ENCODE measurements around the gene TFEC.
"Not testable (repeated sequence)": the region's sequence is repeated elsewhere in the genome, so short reads cannot be mapped to it uniquely, and the experiment has no call there.

Gene TFEC, protein sequence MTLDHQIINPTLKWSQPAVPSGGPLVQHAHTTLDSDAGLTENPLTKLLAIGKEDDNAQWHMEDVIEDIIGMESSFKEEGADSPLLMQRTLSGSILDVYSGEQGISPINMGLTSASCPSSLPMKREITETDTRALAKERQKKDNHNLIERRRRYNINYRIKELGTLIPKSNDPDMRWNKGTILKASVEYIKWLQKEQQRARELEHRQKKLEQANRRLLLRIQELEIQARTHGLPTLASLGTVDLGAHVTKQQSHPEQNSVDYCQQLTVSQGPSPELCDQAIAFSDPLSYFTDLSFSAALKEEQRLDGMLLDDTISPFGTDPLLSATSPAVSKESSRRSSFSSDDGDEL

GRCh38 chr7:116030651-116031276 lies at the start of gene TFEC:
Gene TFEC, minus strand, starts transcription at chr7:116030763. Its CDS starts 46,322 bp downstream, at chr7:115984441.
- no peaks in the 10 kb centered on the region for H3K36me3 Mint-ChIP-seq (ENCODE audit: low read depth)
- no peak within 1 kb of the TSS for H3K4me3 Mint-ChIP-seq
- no peaks in the 10 kb centered on the region for H3K9me3 Mint-ChIP-seq
- H3K4me1 Mint-ChIP-seq (ENCODE audit: low read depth), result no peaks in the 10 kb centered on the region
- H3K27me3 Mint-ChIP-seq (ENCODE audit: low read depth), result peaks cover 8% of the 10 kb centered on the region
- H3K27ac Mint-ChIP-seq, result no peak within 1 kb of the TSS

- H3K36me3 Mint-ChIP-seq (ENCODE audit: low read depth), result no peaks in the 10 kb centered on the region
- no peaks in the 10 kb centered on the region for H3K9me3 Mint-ChIP-seq
- H3K4me3 Mint-ChIP-seq, result no peak overlapping the region
- H3K27me3 Mint-ChIP-seq (ENCODE audit: low read depth), result no peaks in the 10 kb centered on the region
- no peaks in the 10 kb centered on the region for H3K4me1 Mint-ChIP-seq (ENCODE audit: low read depth)
- H3K27ac Mint-ChIP-seq, result no peak overlapping the region
These were observed 45.0 kb upstream of the TFEC start for GRCh38 chr7:116075351-116076145.

GRCh38 chr7:116071629-116072028 lies 41.1 kb upstream of the TFEC start:
- no peak overlapping the region for H3K27ac Mint-ChIP-seq
- no peaks in the 10 kb centered on the region for H3K4me1 Mint-ChIP-seq (ENCODE audit: low read depth)
- no peaks in the 10 kb centered on the region for H3K36me3 Mint-ChIP-seq (ENCODE audit: low read depth)
- no peaks in the 10 kb centered on the region for H3K9me3 Mint-ChIP-seq
- H3K4me3 Mint-ChIP-seq, result no peak overlapping the region
- no peaks in the 10 kb centered on the region for H3K27me3 Mint-ChIP-seq (ENCODE audit: low read depth)

DNA sequence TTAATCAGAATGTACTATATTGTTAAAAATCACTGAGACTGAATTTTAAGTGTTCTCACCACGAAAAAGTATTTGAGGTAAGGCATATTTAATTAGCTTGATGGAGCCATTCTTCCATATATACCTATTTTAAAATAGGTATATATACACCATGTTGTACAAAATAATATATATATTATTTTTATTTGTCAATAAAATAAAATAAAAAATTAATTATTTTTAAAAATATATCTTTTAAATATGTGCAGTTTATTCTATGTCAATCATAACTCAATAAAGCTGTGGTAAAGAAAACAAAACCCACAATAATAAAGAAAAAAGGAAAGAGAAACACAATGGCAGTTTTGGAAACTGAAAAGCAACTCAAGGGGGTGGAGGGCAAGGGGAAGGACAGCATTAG lies 33.6 kb upstream of the TFEC start:
- H3K36me3 Mint-ChIP-seq (ENCODE audit: low read depth), result no peaks in the 10 kb centered on the region
- H3K9me3 Mint-ChIP-seq, result no peaks in the 10 kb centered on the region
- no peak overlapping the region for H3K4me3 Mint-ChIP-seq
- H3K4me1 Mint-ChIP-seq (ENCODE audit: low read depth), result no peaks in the 10 kb centered on the region
- H3K27me3 Mint-ChIP-seq (ENCODE audit: low read depth), result no peaks in the 10 kb centered on the region
- no peak overlapping the region for H3K27ac Mint-ChIP-seq

DNA sequence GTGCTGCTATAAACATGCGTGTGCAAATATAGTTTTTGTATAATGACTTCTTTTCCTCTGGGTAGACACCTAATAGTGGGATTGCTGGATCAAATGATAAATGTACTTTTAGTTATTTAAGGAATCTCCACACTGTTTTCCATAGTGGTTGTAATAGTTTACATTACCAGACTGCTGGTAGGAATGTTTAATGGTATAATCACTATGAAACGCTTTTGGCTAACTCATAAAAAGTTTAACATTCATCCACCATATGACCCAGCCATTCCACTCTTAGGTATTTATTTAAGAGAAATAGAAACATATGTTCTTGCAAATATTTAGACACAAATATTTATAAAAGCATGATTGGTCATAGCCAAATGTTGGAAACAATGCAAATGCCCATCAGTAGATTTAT lies 32.1 kb upstream of the TFEC start:
- no peak overlapping the region for H3K4me3 Mint-ChIP-seq
- H3K36me3 Mint-ChIP-seq (ENCODE audit: low read depth), result no peaks in the 10 kb centered on the region
- no peaks in the 10 kb centered on the region for H3K4me1 Mint-ChIP-seq (ENCODE audit: low read depth)
- H3K9me3 Mint-ChIP-seq, result no peaks in the 10 kb centered on the region
- H3K27me3 Mint-ChIP-seq (ENCODE audit: low read depth), result no peaks in the 10 kb centered on the region
- H3K27ac Mint-ChIP-seq, result no peak overlapping the region

DNA sequence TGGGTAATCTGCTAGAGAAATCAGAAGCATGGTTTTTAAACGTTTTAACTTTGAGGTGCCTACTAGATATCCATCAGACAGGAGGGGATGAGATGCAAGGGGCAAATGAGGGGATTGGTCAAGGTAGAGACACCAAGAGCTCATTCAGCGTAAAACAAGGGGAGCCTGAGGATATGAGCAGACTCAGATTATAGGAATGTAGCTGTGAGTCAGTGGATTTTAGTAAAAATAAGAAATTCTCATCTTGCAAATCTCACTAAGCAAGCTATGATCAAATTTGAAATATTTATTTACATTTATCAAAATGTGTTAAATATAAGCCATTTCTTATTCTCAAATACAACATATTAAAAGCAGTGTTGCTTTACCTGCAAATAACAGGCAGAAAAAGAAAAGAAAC lies 21.4 kb upstream of the TFEC start:
- no peak overlapping the region for H3K4me3 Mint-ChIP-seq
- no peaks in the 10 kb centered on the region for H3K4me1 Mint-ChIP-seq (ENCODE audit: low read depth)
- no peaks in the 10 kb centered on the region for H3K36me3 Mint-ChIP-seq (ENCODE audit: low read depth)
- H3K9me3 Mint-ChIP-seq, result no peaks in the 10 kb centered on the region
- no peaks in the 10 kb centered on the region for H3K27me3 Mint-ChIP-seq (ENCODE audit: low read depth)
- no peak overlapping the region for H3K27ac Mint-ChIP-seq

DNA sequence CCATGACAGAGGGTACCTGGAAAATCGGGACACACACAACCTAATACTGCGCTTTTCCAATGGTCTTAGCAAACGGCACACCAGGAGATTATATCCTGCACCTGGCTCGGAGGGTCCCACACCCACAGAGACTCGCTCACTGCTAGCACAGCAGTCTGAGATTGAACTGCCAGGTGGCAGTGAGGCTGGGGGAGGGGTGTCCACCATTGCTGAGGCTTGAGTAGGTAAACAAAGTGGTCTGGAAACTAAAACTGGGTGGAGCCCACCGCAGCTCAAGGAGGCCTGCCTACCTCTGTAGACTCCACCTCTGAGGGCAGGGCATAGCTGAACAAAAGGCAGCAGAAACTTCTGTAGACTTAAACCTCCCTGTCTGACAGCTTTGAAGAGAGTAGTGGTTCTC lies 16.7 kb upstream of the TFEC start:
- H3K36me3 Mint-ChIP-seq (ENCODE audit: low read depth); H3K4me3 Mint-ChIP-seq; H3K27me3 Mint-ChIP-seq (ENCODE audit: low read depth); H3K4me1 Mint-ChIP-seq (ENCODE audit: low read depth); H3K9me3 Mint-ChIP-seq; H3K27ac Mint-ChIP-seq: not testable (repeated sequence)

DNA sequence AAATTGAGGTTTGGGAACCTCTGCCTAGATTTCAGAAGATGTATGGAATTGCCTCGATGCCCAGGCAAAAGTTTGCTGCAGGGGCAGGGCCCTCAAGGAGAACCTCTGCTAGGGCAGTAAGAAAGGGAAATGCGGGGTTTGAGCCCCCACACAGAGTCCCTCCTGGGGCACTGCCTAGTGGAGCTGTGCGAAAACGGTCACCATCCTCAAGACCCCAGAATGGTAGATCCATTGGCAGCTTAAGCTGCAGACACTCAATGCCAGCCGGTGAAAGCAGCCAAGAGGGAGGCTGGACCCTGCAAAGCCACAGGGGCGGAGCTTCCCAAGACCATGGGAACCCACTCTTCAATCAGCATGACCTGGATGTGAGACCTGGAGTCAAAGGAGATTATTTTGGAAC lies 15.0 kb upstream of the TFEC start:
- no peaks in the 10 kb centered on the region for H3K9me3 Mint-ChIP-seq
- no peak overlapping the region for H3K27ac Mint-ChIP-seq
- no peak overlapping the region for H3K4me3 Mint-ChIP-seq
- no peaks in the 10 kb centered on the region for H3K4me1 Mint-ChIP-seq (ENCODE audit: low read depth)
- H3K27me3 Mint-ChIP-seq (ENCODE audit: low read depth), result no peaks in the 10 kb centered on the region
- no peaks in the 10 kb centered on the region for H3K36me3 Mint-ChIP-seq (ENCODE audit: low read depth)

DNA sequence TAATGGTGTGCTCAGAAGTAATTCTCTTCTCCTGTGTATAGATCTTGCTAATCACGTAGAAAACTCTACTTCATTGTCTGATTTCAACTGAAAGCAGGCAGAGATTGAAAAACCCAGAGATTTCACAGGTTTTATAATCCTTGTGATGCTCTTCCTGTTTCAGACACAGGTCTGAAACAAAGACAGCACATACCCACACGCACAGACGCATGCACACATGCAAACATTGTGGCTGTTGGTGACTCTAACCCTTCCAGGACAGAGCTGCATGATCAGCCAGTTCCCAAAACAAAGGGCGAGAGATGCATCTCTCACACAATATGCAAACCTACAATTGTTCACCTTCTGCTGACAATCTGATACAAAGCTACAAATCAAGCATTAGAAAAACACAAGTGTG lies 11.1 kb upstream of the TFEC start:
- Mint-ChIP-seq H3K9me3 (no peaks in the 10 kb centered on the region), H3K36me3 (ENCODE audit: low read depth) (no peaks in the 10 kb centered on the region), H3K4me1 (ENCODE audit: low read depth) (no peaks in the 10 kb centered on the region), H3K27me3 (ENCODE audit: low read depth) (no peaks in the 10 kb centered on the region), H3K27ac (no peak overlapping the region), H3K4me3 (no peak overlapping the region)

DNA sequence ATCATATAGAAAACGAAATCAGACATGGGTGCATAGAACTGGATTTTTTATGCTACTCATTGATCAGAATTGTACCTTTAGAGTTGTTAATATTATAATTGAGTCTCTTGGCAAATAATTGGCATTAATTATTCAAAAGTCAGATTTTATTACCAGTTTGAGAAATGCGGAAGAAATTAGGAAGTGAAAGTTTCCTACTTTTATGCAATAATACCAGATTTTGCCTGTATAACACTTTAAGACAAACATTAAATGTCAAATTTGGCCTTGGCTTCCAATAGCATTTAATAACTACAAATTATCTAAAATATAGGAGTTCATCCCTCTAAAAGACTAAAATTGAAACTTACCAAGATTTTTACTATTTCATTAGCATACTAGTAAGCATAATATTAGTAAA lies 6.8 kb upstream of the TFEC start:
- no peaks in the 10 kb centered on the region for H3K4me1 Mint-ChIP-seq (ENCODE audit: low read depth)
- H3K36me3 Mint-ChIP-seq (ENCODE audit: low read depth), result no peaks in the 10 kb centered on the region

DNA sequence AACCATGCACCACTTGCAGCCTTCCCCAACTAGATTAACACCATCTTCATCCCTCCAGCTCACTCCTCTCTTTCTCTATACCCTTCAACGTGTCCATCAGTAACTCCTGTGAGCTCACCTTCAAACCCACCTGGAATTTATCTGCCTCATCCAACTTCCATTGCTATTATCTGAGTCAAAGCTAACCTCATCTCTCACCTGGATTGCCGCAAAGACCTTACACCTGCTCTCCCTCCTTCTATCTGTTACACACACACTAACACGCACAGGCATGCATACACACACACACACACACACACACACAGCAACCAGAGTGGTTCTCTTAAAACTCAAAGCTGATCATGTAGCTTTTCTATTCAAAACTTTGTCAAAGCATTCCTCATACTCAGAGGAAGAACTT lies 3.8 kb upstream of the TFEC start:
- Mint-ChIP-seq H3K27ac (no peak overlapping the region), H3K36me3 (ENCODE audit: low read depth) (no peaks in the 10 kb centered on the region), H3K4me1 (ENCODE audit: low read depth) (no peaks in the 10 kb centered on the region), H3K9me3 (no peaks in the 10 kb centered on the region), H3K27me3 (ENCODE audit: low read depth) (peaks cover 5% of the 10 kb centered on the region), H3K4me3 (no peak overlapping the region)

More for the DNA sequence above, 6.8 kb upstream of the TFEC start:
- H3K27me3 Mint-ChIP-seq (ENCODE audit: low read depth), result no peaks in the 10 kb centered on the region
- no peak overlapping the region for H3K27ac Mint-ChIP-seq
- no peaks in the 10 kb centered on the region for H3K9me3 Mint-ChIP-seq
- H3K4me3 Mint-ChIP-seq, result no peak overlapping the region

DNA sequence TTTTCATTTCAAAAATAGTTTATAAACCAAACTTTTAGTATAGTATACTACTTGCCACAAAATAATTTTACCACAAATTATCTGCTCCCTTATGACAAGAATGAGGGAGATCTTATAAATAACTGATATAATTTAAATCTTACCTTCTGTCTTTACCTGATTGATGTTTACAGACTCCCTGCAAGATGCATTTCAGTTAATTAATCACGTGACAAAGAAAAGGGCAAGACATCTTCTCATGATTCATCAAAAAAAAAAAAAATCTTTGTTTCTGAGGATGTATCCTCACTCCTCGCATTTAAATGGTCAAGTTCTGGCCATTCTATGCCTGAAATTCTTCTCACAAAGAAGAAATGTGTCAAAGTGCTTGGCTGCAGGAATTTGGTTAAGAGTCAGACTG lies 2.3 kb upstream of the TFEC start:
- Mint-ChIP-seq H3K27ac (no peak overlapping the region), H3K27me3 (ENCODE audit: low read depth) (peaks cover 8% of the 10 kb centered on the region), H3K4me3 (no peak overlapping the region), H3K4me1 (ENCODE audit: low read depth) (no peaks in the 10 kb centered on the region), H3K9me3 (no peaks in the 10 kb centered on the region), H3K36me3 (ENCODE audit: low read depth) (no peaks in the 10 kb centered on the region)

GRCh38 chr7:116028787-116029186 lies 1.8 kb downstream of the TFEC start:
- no peak overlapping the region for H3K27ac Mint-ChIP-seq

DNA sequence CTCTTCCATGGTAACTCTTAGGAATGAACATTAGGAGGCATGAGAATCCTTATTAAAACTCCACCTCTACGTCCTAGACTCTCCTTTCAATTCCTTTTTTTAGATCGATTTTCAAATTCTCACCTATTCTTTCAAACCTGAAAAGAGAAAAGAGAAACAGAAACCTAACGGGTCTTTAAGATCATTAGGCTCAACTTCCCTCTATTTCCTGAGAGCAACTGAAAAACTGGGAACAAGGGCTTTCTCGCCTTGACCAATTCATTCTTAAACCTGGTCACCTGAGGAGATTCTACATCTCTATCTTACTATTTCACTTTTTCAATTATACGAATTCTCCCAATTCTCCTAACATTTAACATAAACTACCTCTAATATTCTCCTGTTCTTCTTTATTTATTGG lies 2.8 kb downstream of the TFEC start:
- no peak overlapping the region for H3K4me3 Mint-ChIP-seq
- no peaks in the 10 kb centered on the region for H3K36me3 Mint-ChIP-seq (ENCODE audit: low read depth)

More at GRCh38 chr7:116028787-116029186, 1.8 kb downstream of the TFEC start:
- Mint-ChIP-seq H3K27me3 (ENCODE audit: low read depth) (peaks cover 8% of the 10 kb centered on the region), H3K4me1 (ENCODE audit: low read depth) (no peaks in the 10 kb centered on the region), H3K36me3 (ENCODE audit: low read depth) (no peaks in the 10 kb centered on the region), H3K4me3 (no peak overlapping the region), H3K9me3 (no peaks in the 10 kb centered on the region)

More for the DNA sequence above, 2.8 kb downstream of the TFEC start:
- no peaks in the 10 kb centered on the region for H3K4me1 Mint-ChIP-seq (ENCODE audit: low read depth)
- H3K27me3 Mint-ChIP-seq (ENCODE audit: low read depth), result peaks cover 8% of the 10 kb centered on the region
- no peaks in the 10 kb centered on the region for H3K9me3 Mint-ChIP-seq
- no peak overlapping the region for H3K27ac Mint-ChIP-seq

Data from T-helper 1 cell treated with Interleukin-12 subunit alpha and Interleukin-12 subunit beta and Interleukin-4 antibody, amounts not matched to agents 30 μg/mL and 1 μg/mL, for 36 hours (primary cell).